Natural killer cell (primary cell): Measurements from ENCODE around the gene BPIFB6. TPM values are rescaled to one million over a fixed set of nuclear protein-coding genes. Genes with fewer than 3 reads are reported as not detected.

ENCODE experiments used
- ATAC-seq, 3 donors: fragments of 150-1000 bp in 2 of 3; fragments of 200-7000 bp in 1 of 3; cut with Tn5 transposase; 1 replicate in 1 of 3; 2 replicates in 2 of 3; pipeline ENCODE4 v1.10.0; 2021; ENCODE audit warnings: mild to moderate bottlenecking in 2 of 3, moderate library complexity in 2 of 3
- DNase-seq, 2 donors: peaks; one replicate each; pipeline versions ENCODE4 v3.0.0 to v3.0.0-alpha.2; 2013 to 2021; ENCODE audit warnings: mixed read lengths in 1 of 2
- H3K27ac ChIP-seq: one replicate; pipeline ENCODE4 v1.5.1; 2013; ENCODE audit warnings: mild to moderate bottlenecking, low read length
- H3K27me3 ChIP-seq: one replicate; pipeline ENCODE4 v1.6.1; 2013; ENCODE audit warnings: low read length; ENCODE audit not compliant: control insufficient read depth, insufficient read depth
- H3K36me3 ChIP-seq: one replicate; pipeline ENCODE4 v1.6.1; 2013; ENCODE audit warnings: low read length; ENCODE audit not compliant: control insufficient read depth, insufficient read depth
- H3K4me1 ChIP-seq: one replicate; pipeline ENCODE4 v1.6.1; 2013; ENCODE audit warnings: low read length; ENCODE audit not compliant: control insufficient read depth, insufficient read depth
- H3K4me3 ChIP-seq: one replicate; pipeline ENCODE4 v1.5.1; 2013; ENCODE audit warnings: low read length
- H3K9me3 ChIP-seq: one replicate; pipeline ENCODE4 v1.6.1; 2013; ENCODE audit warnings: low read length; ENCODE audit not compliant: control insufficient read depth, insufficient read depth
- H3K27ac Mint-ChIP-seq, 2 donors: one replicate each; pipeline ENCODE4 v1.8.0; 2022; ENCODE audit warnings: mild to moderate bottlenecking in 2 of 2, mixed read lengths in 2 of 2, moderate library complexity in 1 of 2
- H3K27me3 Mint-ChIP-seq, 2 donors: one replicate each; pipeline ENCODE4 v1.8.0; 2022; ENCODE audit warnings: low read depth in 2 of 2, mixed read lengths in 2 of 2
- H3K36me3 Mint-ChIP-seq: one replicate; pipeline ENCODE4 v1.8.0; 2022; ENCODE audit warnings: mixed read lengths
- H3K4me1 Mint-ChIP-seq, 2 donors: one replicate each; pipeline ENCODE4 v1.8.0; 2022; ENCODE audit warnings: mixed read lengths in 2 of 2
- H3K4me3 Mint-ChIP-seq: one replicate; pipeline ENCODE4 v1.8.0; 2022; ENCODE audit warnings: mild to moderate bottlenecking, moderate library complexity, mixed read lengths
- H3K9me3 Mint-ChIP-seq, 2 donors: one replicate each; pipeline ENCODE4 v1.8.0; 2022; ENCODE audit warnings: mixed read lengths in 2 of 2
- WGBS: methylation state at CpG from one replicate; pipeline ENCODE4 v1.1.7; 2013; ENCODE audit warnings: missing lambda C conversion rate; ENCODE audit not compliant: insufficient coverage; 5-methylcytosine and 5-hydroxymethylcytosine counted together
- intact Hi-C: fragments of 100-400 bp; cut with micrococcal nuclease; formaldehyde crosslinking; loops from one replicate; pipeline ENCODE4 v1.14.2; 2022
- total RNA-seq, 4 donors: library from RNA; stranded (reverse); fragments of 120-200 nt in 1 of 4; gene quantifications; one replicate each; pipeline versions ENCODE4 v1.2.3 to v1.2.4, GENCODE V29; 2013 to 2022
- TF ChIP-seq, protein P1 (sequence below): fragments of 200-600 bp; IDR thresholded peaks from one replicate; pipeline ENCODE4 v1.8.0; 2022; ENCODE audit warnings: antibody characterized with exemption

Gene BPIFB6
- total RNA-seq, 3 donors from 2014 or later (not counting 1 experiment from before 2014, with no cell fraction given): not detected

DNA sequence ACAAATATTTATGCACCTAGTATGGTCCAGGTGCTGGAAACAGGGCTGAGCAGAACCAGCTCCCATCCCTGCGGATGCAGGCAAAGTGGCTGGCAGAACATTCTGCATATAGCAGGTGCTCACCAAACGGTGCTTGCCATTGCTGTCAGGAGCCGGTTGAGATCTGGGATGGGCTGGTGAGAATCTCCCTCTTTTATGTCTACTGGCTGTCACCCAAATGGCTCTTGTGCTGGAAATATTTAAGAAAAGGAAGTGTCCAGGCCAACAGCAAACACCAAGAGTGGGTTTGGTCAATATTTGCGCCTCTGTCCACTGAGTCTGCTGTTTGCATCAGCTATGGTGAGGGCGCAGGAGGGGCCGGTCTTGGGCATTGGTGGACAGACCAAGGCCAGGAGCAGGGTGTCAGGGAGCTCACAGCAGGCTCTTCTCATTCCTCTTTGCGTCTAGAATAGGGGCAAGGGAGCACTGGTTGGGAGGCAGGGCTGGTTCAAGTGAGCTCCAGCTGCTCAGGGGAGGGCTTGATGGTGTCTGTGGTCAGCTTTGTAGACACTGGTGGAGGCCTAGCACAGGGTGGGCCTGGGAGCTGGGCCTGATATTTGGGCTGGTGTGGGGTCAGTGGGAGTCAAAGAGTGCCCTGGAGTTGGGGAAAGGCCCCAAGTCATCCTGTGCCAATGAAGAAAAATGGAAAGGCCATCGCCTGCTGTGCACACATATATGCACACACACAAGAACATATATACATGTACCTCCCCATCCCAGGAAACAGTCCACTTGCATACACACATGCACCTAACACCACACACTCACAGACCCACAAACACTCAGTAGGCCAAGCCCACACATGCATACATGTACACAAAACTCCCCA lies 25.3 kb upstream of the BPIFB6 start:
- DNase-seq (no peak), ATAC-seq (no peak)
- intact Hi-C loops: loop anchor here (1.0 kb wide), 1 partner anchor 104 kb away; no protein-coding TSS in a partner anchor
- 85% methylated on average over 8 of the region's 8 CpGs for WGBS
- H3K27ac ChIP-seq: no peak overlapping the region
- H3K4me3 ChIP-seq: no peak overlapping the region
- TF ChIP-seq, protein P1, sequence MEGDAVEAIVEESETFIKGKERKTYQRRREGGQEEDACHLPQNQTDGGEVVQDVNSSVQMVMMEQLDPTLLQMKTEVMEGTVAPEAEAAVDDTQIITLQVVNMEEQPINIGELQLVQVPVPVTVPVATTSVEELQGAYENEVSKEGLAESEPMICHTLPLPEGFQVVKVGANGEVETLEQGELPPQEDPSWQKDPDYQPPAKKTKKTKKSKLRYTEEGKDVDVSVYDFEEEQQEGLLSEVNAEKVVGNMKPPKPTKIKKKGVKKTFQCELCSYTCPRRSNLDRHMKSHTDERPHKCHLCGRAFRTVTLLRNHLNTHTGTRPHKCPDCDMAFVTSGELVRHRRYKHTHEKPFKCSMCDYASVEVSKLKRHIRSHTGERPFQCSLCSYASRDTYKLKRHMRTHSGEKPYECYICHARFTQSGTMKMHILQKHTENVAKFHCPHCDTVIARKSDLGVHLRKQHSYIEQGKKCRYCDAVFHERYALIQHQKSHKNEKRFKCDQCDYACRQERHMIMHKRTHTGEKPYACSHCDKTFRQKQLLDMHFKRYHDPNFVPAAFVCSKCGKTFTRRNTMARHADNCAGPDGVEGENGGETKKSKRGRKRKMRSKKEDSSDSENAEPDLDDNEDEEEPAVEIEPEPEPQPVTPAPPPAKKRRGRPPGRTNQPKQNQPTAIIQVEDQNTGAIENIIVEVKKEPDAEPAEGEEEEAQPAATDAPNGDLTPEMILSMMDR: no peak
- no peaks in the 10 kb centered on the region for H3K9me3 ChIP-seq
- H3K4me1 Mint-ChIP-seq: no peaks in the 10 kb centered on the region
- no peaks in the 10 kb centered on the region for H3K4me1 ChIP-seq
- H3K4me3 Mint-ChIP-seq: no peak overlapping the region
- H3K27ac Mint-ChIP-seq: no peak overlapping the region
- no peaks in the 10 kb centered on the region for H3K36me3 Mint-ChIP-seq
- no peaks in the 10 kb centered on the region for H3K9me3 Mint-ChIP-seq
- no peaks in the 10 kb centered on the region for H3K36me3 ChIP-seq
- H3K27me3 ChIP-seq: no peaks in the 10 kb centered on the region
- no peaks in the 10 kb centered on the region for H3K27me3 Mint-ChIP-seq

GRCh38 chr20:33006776-33007375 lies 24.6 kb upstream of the BPIFB6 start:
- Mint-ChIP-seq H3K9me3 (no peaks in the 10 kb centered on the region), H3K36me3 (no peaks in the 10 kb centered on the region), H3K4me3 (no peak overlapping the region), H3K4me1 (no peaks in the 10 kb centered on the region), H3K27ac (no peak overlapping the region), H3K27me3 (no peaks in the 10 kb centered on the region)
- intact Hi-C loops: no loop called here
- no peak for DNase-seq
- TF ChIP-seq, protein P1: no peak
- Histone ChIP-seq H3K27me3 (no peaks in the 10 kb centered on the region), H3K4me1 (no peaks in the 10 kb centered on the region), H3K27ac (no peak overlapping the region), H3K9me3 (no peaks in the 10 kb centered on the region), H3K36me3 (no peaks in the 10 kb centered on the region), H3K4me3 (no peak overlapping the region)
- WGBS: 95% methylated on average over 8 of the region's 8 CpGs
- no peak for ATAC-seq

DNA sequence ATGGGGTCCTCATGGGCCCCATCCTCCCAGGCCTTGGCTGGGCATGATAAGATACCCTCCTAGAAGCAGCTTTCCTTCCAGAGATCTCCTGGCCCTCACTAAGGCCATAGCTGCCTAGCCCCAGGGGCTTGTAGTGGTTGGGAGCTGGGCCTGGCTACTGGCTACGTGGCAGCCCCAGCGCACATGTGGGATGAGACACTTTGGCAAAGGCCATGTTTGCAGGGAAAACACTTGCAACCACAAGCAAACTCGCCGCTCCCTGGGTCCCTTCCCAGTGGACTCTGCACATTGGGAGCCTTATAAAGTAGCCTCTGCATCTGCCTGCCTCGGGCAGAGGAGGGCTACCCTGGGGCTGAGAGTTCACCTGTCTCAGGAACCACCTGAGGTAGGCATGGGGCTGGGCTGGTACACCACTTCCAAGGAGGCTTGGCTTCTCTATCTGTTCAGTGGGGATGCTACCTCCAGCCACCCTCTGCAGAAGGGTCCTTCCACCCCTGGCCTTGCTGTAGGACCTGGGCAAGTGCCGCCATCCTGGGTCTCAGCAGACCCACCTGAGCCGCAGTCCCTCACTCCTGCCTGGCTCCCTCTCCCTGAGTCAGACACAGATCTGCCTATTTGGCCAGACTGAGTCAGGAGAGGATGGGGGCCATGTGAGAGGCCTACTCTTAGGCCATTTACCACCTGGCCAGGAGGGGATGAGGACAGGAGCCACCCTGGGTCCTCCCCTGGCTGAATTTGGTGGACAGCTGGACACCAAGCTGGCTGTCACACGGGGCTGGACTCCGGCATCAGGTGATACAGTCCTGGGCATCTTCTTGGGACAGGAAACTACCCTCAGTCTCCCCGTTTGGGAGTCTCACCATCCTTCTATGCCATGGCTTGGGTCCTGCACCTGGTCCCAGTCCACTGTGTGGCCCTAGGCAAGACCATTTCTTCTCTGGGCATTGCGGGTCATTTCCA lies 23.8 kb upstream of the BPIFB6 start, which contains the start of gene BPIFB2:
TSS of gene BPIFB2 (plus strand) at position 329 of the 960 bp plus-strand sequence. CDS start 871 bp downstream, outside the sequence.
- H3K27ac Mint-ChIP-seq: no peak within 1 kb of the TSS
- no peaks in the 10 kb centered on the region for H3K27me3 Mint-ChIP-seq
- intact Hi-C loops: no loop called here

More for the DNA sequence above, 23.8 kb upstream of the BPIFB6 start, which contains the start of gene BPIFB2:
- no peaks in the 10 kb centered on the region for H3K36me3 Mint-ChIP-seq
- no peaks in the 10 kb centered on the region for H3K9me3 Mint-ChIP-seq
- Histone ChIP-seq H3K4me1 (no peaks in the 10 kb centered on the region), H3K36me3 (no peaks in the 10 kb centered on the region), H3K27ac (no peak within 1 kb of the TSS), H3K4me3 (no peak within 1 kb of the TSS), H3K9me3 (no peaks in the 10 kb centered on the region), H3K27me3 (no peaks in the 10 kb centered on the region)
- ATAC-seq: no peak
- TF ChIP-seq, protein P1: no peak
- no peak for DNase-seq
- H3K4me3 Mint-ChIP-seq: no peak within 1 kb of the TSS
- H3K4me1 Mint-ChIP-seq: no peaks in the 10 kb centered on the region
- 92% methylated on average over 11 of the region's 11 CpGs for WGBS
